Neural crest cell (in vitro differentiated cells): Measurements from ENCODE around the gene MTURN. TPM values are rescaled to one million over a fixed set of nuclear protein-coding genes. Genes with fewer than 3 reads are reported as not detected.

Experiments
- DNase-seq: peaks from one replicate; pipeline ENCODE4 v3.0.0; 2021; ENCODE audit warnings: low read depth, mixed read lengths, low spot score
- H3K27ac Mint-ChIP-seq: one replicate; pipeline ENCODE4 v1.8.0; 2021; ENCODE audit warnings: mild to moderate bottlenecking, mixed read lengths; ENCODE audit not compliant: unreplicated experiment
- H3K27me3 Mint-ChIP-seq: 2 replicates; pipeline ENCODE4 v1.8.0; 2021; ENCODE audit warnings: low read depth, mild to moderate bottlenecking, mixed read lengths
- H3K36me3 Mint-ChIP-seq: 2 replicates; pipeline ENCODE4 v1.8.0; 2021; ENCODE audit warnings: low read depth, mild to moderate bottlenecking, mixed read lengths
- H3K4me1 Mint-ChIP-seq: 2 replicates; pipeline ENCODE4 v1.8.0; 2021; ENCODE audit warnings: mixed read lengths
- H3K4me3 Mint-ChIP-seq: one replicate; pipeline ENCODE4 v1.8.0; 2021; ENCODE audit warnings: mild to moderate bottlenecking, mixed read lengths
- H3K9me3 Mint-ChIP-seq: 2 replicates; pipeline ENCODE4 v1.8.0; 2021; ENCODE audit warnings: mixed read lengths
- CTCF ChIP-seq: fragments of 200-600 bp; sonication (generic); conservative IDR thresholded peaks from 2 replicates; pipeline ENCODE4 v1.5.0; 2021; ENCODE audit warnings: antibody characterized with exemption, mild to moderate bottlenecking
- total RNA-seq: library from RNA; stranded (reverse); gene quantifications from 2 replicates; pipeline ENCODE4 v1.2.1, GENCODE V29; 2021

The MTURN gene
- total RNA-seq, 1 donor from 2014 or later, result 6.6 TPM

DNA sequence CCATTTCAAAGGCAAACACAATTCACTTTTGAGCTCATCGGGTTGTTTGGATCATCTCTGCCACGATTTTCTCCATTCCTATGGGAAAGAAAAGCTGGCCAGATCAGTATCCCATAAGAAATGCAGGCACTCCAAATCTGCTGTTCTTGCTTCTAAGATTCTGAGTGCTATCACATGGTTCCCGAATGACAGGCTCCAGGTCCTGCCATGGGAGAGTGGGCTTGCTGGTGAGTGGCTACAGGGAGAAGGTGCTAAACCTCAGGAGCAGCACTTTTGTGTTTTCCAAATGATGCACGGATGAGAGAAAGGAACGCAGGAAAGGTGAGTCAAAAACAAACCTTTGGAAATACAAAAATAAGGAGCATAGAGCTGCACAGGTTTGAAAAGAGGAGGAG is 32.1 kb downstream of the MTURN start:
- no peak for TF ChIP-seq CTCF
- DNase-seq, result no peak
- Mint-ChIP-seq H3K27ac (no peak overlapping the region), H3K4me3 (no peak overlapping the region), H3K27me3 (peaks cover 21% of the 10 kb centered on the region), H3K4me1 (peaks cover 45% of the 10 kb centered on the region), H3K9me3 (no peaks in the 10 kb centered on the region), H3K36me3 (no peaks in the 10 kb centered on the region)

- no peak overlapping the region for H3K4me3 Mint-ChIP-seq
- H3K27me3 Mint-ChIP-seq, result peaks cover 21% of the 10 kb centered on the region
- H3K27ac Mint-ChIP-seq, result no peak overlapping the region
- H3K36me3 Mint-ChIP-seq, result no peaks in the 10 kb centered on the region
- H3K4me1 Mint-ChIP-seq, result peaks cover 40% of the 10 kb centered on the region
- no peak for TF ChIP-seq CTCF
- H3K9me3 Mint-ChIP-seq, result no peaks in the 10 kb centered on the region
- no peak for DNase-seq
These were observed 33.1 kb downstream of the MTURN start for GRCh38 chr7:30167901-30168300.

GRCh38 chr7:30168835-30169573 is 34.2 kb downstream of the MTURN start:
- H3K9me3 Mint-ChIP-seq, result no peaks in the 10 kb centered on the region
- no peaks in the 10 kb centered on the region for H3K36me3 Mint-ChIP-seq
- no peak for TF ChIP-seq CTCF
- H3K4me1 Mint-ChIP-seq, result peaks cover 35% of the 10 kb centered on the region
- no peak for DNase-seq
- H3K4me3 Mint-ChIP-seq, result no peak overlapping the region
- no peak overlapping the region for H3K27ac Mint-ChIP-seq
- peaks cover 21% of the 10 kb centered on the region for H3K27me3 Mint-ChIP-seq

DNA sequence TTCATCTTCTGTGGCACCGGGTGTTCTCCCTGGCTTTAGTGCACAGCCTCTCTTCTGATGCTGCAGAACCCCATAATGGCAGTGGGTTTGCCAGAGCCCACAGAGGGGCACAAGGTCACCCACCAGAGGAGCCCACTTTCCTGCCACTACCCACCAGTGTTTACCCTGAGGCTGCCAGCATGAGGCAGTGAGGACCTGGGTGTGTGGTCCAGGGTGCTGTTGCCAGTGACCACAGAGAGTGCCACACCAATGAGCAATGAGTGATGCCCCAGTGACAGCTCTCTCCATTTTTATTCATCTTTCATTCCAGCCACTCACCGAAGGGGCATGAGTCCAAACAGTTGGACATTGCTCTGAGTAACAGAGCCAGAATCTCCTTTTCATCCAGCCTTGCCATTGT is 34.8 kb downstream of the MTURN start:
- no peak for DNase-seq
- H3K36me3 Mint-ChIP-seq, result no peaks in the 10 kb centered on the region
- H3K4me3 Mint-ChIP-seq, result no peak overlapping the region
- no peak overlapping the region for H3K27ac Mint-ChIP-seq
- no peaks in the 10 kb centered on the region for H3K9me3 Mint-ChIP-seq
- peaks cover 29% of the 10 kb centered on the region for H3K4me1 Mint-ChIP-seq
- peaks cover 21% of the 10 kb centered on the region for H3K27me3 Mint-ChIP-seq
- no peak for TF ChIP-seq CTCF

DNA sequence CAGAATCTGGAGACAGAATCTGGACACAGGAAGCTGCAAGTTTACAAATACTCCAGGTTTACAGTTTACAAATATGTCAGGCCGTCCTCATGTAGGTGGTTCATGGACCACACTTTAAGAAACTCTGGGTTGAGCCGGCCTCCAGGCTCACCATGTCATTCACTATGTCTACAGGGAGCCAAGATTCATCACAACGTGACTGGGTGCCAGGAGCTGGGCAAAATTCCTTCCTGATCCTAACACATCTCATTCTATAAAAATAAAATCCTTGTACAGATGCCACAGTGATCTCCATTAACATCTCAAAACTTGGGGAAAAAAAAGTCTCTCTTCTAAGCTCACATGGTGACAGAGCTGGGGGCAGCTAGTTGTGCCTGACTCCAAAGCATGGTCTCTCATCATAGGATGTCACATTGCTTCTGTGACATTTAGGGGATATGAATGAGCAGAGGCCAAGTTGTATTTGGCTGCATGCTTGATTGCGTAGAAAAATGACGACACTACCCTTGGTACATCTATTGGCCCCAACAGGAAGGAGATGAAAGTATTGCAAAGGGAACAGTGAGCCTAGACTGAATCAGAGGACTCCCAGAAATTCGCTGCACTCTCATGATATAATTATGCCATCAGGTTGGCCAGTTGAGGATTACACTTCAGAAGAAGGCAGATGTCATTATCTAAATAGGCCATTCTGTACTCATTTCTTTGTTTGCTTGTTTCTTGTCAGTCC is 35.9 kb downstream of the MTURN start:
- peaks cover 33% of the 10 kb centered on the region for H3K4me1 Mint-ChIP-seq

More for the DNA sequence above, 35.9 kb downstream of the MTURN start:
- TF ChIP-seq CTCF, result no peak
- DNase-seq, result no peak
- no peak overlapping the region for H3K27ac Mint-ChIP-seq
- H3K4me3 Mint-ChIP-seq, result no peak overlapping the region
- H3K36me3 Mint-ChIP-seq, result no peaks in the 10 kb centered on the region
- H3K27me3 Mint-ChIP-seq, result peaks cover 21% of the 10 kb centered on the region
- H3K9me3 Mint-ChIP-seq, result no peaks in the 10 kb centered on the region
